Stimulated activated memory B cell treated with anti-CD40 and anti-IgM and Interleukin-4, amounts not matched to agents 10 μg/mL and 1 μg/mL and 100 μg/mL, for 72 hours (primary cell): ENCODE measurements around the gene NAA30.
"Not testable (repeated sequence)": the region's sequence is repeated elsewhere in the genome, so short reads cannot be mapped to it uniquely, and the experiment has no call there.

Experiments used
- ATAC-seq: fragments of 150-1000 bp; cut with Tn5 transposase; 2 replicates; pipeline ENCODE4 v1.10.0; 2021
- H3K27ac Mint-ChIP-seq: one replicate; pipeline ENCODE4 v1.8.0; 2022; ENCODE audit warnings: mild to moderate bottlenecking, mixed read lengths
- H3K27me3 Mint-ChIP-seq: one replicate; pipeline ENCODE4 v1.8.0; 2022; ENCODE audit warnings: mixed read lengths
- H3K36me3 Mint-ChIP-seq: one replicate; pipeline ENCODE4 v1.8.0; 2022; ENCODE audit warnings: mixed read lengths
- H3K4me1 Mint-ChIP-seq: one replicate; pipeline ENCODE4 v1.8.0; 2022; ENCODE audit warnings: mixed read lengths
- H3K4me3 Mint-ChIP-seq: one replicate; pipeline ENCODE4 v1.8.0; 2022; ENCODE audit warnings: mild to moderate bottlenecking, moderate library complexity, mixed read lengths
- H3K9me3 Mint-ChIP-seq: one replicate; pipeline ENCODE4 v1.8.0; 2022; ENCODE audit warnings: mixed read lengths

Gene NAA30

GRCh38 chr14:57390037-57390805, at the start of gene NAA30:
NAA30 (plus strand) TSS chr14:57390586; CDS start chr14:57390958, 372 bp downstream.
- H3K9me3 Mint-ChIP-seq = no peaks in the 10 kb centered on the region
- no peaks in the 10 kb centered on the region for H3K27me3 Mint-ChIP-seq
- peak within 1 kb of the TSS; percentile 93 for H3K27ac Mint-ChIP-seq
- no peaks in the 10 kb centered on the region for H3K36me3 Mint-ChIP-seq
- peak within 1 kb of the TSS; percentile 85 for H3K4me3 Mint-ChIP-seq
- ATAC-seq = peak; percentile 97
- peaks cover 28% of the 10 kb centered on the region for H3K4me1 Mint-ChIP-seq

- not testable (repeated sequence) for H3K9me3 Mint-ChIP-seq, ATAC-seq
- H3K4me3 Mint-ChIP-seq = peak overlapping the region; percentile 78
These were observed 46.7 kb upstream of the NAA30 start for GRCh38 chr14:57343545-57344297.

GRCh38 chr14:57345106-57345505, 45.3 kb upstream of the NAA30 start:
- Mint-ChIP-seq H3K27me3 (peaks cover 22% of the 10 kb centered on the region), H3K36me3 (no peaks in the 10 kb centered on the region), H3K4me3 (no peak overlapping the region), H3K4me1 (no peaks in the 10 kb centered on the region), H3K9me3 (no peaks in the 10 kb centered on the region), H3K27ac (no peak overlapping the region)
- ATAC-seq = no peak

More at GRCh38 chr14:57343545-57344297, 46.7 kb upstream of the NAA30 start:
- H3K36me3 Mint-ChIP-seq, H3K4me1 Mint-ChIP-seq: not testable (repeated sequence)
- Mint-ChIP-seq H3K27me3 (peaks cover 12% of the 10 kb centered on the region), H3K27ac (peak overlapping the region; percentile 73)

GRCh38 chr14:57346741-57347140, 43.6 kb upstream of the NAA30 start:
- H3K27ac Mint-ChIP-seq = no peak overlapping the region

GRCh38 chr14:57352396-57353170, 37.8 kb upstream of the NAA30 start:
- no peak for ATAC-seq
- no peaks in the 10 kb centered on the region for H3K9me3 Mint-ChIP-seq
- H3K4me3 Mint-ChIP-seq = no peak overlapping the region
- no peaks in the 10 kb centered on the region for H3K4me1 Mint-ChIP-seq
- no peaks in the 10 kb centered on the region for H3K36me3 Mint-ChIP-seq
- peaks cover 28% of the 10 kb centered on the region for H3K27me3 Mint-ChIP-seq
- no peak overlapping the region for H3K27ac Mint-ChIP-seq

More at GRCh38 chr14:57346741-57347140, 43.6 kb upstream of the NAA30 start:
- no peak overlapping the region for H3K4me3 Mint-ChIP-seq
- no peaks in the 10 kb centered on the region for H3K36me3 Mint-ChIP-seq
- no peaks in the 10 kb centered on the region for H3K9me3 Mint-ChIP-seq
- H3K27me3 Mint-ChIP-seq = peaks cover 23% of the 10 kb centered on the region
- H3K4me1 Mint-ChIP-seq = no peaks in the 10 kb centered on the region
- ATAC-seq = no peak

- Mint-ChIP-seq H3K27me3 (peaks cover 16% of the 10 kb centered on the region), H3K4me1 (no peaks in the 10 kb centered on the region), H3K27ac (no peak overlapping the region), H3K36me3 (no peaks in the 10 kb centered on the region), H3K4me3 (no peak overlapping the region), H3K9me3 (no peaks in the 10 kb centered on the region)
- no peak for ATAC-seq
These were observed 35.1 kb upstream of the NAA30 start for GRCh38 chr14:57355081-57355800.

- H3K36me3 Mint-ChIP-seq = no peaks in the 10 kb centered on the region
- H3K4me1 Mint-ChIP-seq = no peaks in the 10 kb centered on the region
- H3K27ac Mint-ChIP-seq = no peak overlapping the region
- H3K27me3 Mint-ChIP-seq = peaks cover 29% of the 10 kb centered on the region
- H3K4me3 Mint-ChIP-seq = no peak overlapping the region
- no peaks in the 10 kb centered on the region for H3K9me3 Mint-ChIP-seq
- ATAC-seq = no peak
These were observed 28.0 kb upstream of the NAA30 start for GRCh38 chr14:57362361-57362760.

- Mint-ChIP-seq H3K9me3 (peaks cover under 1% of the 10 kb centered on the region), H3K27me3 (peaks cover 34% of the 10 kb centered on the region), H3K4me1 (no peaks in the 10 kb centered on the region), H3K27ac (no peak overlapping the region), H3K4me3 (no peak overlapping the region), H3K36me3 (no peaks in the 10 kb centered on the region)
- ATAC-seq = no peak
These were observed 25.5 kb upstream of the NAA30 start for GRCh38 chr14:57364659-57365450.

GRCh38 chr14:57370187-57370586, 20.2 kb upstream of the NAA30 start:
- H3K36me3 Mint-ChIP-seq, H3K27ac Mint-ChIP-seq, H3K9me3 Mint-ChIP-seq, H3K4me3 Mint-ChIP-seq, ATAC-seq, H3K4me1 Mint-ChIP-seq: not testable (repeated sequence)
- H3K27me3 Mint-ChIP-seq = peaks cover 31% of the 10 kb centered on the region

GRCh38 chr14:57371013-57371412, 19.4 kb upstream of the NAA30 start:
- Mint-ChIP-seq H3K4me1 (no peaks in the 10 kb centered on the region), H3K27ac (no peak overlapping the region), H3K9me3 (peaks cover 6% of the 10 kb centered on the region), H3K36me3 (no peaks in the 10 kb centered on the region), H3K4me3 (no peak overlapping the region), H3K27me3 (peaks cover 27% of the 10 kb centered on the region)
- no peak for ATAC-seq

- no peak overlapping the region for H3K4me3 Mint-ChIP-seq
- H3K27me3 Mint-ChIP-seq = peaks cover 2% of the 10 kb centered on the region
- ATAC-seq = no peak
- H3K27ac Mint-ChIP-seq = no peak overlapping the region
- H3K4me1 Mint-ChIP-seq = no peaks in the 10 kb centered on the region
- peaks cover 3% of the 10 kb centered on the region for H3K9me3 Mint-ChIP-seq
- H3K36me3 Mint-ChIP-seq = no peaks in the 10 kb centered on the region
These were observed 15.2 kb upstream of the NAA30 start for GRCh38 chr14:57375156-57375555.

- no peak overlapping the region for H3K27ac Mint-ChIP-seq
- H3K36me3 Mint-ChIP-seq = no peaks in the 10 kb centered on the region
- no peak for ATAC-seq
- H3K27me3 Mint-ChIP-seq = no peaks in the 10 kb centered on the region
- no peak overlapping the region for H3K4me3 Mint-ChIP-seq
- H3K4me1 Mint-ChIP-seq = peaks cover 6% of the 10 kb centered on the region
- no peaks in the 10 kb centered on the region for H3K9me3 Mint-ChIP-seq
These were observed 11.7 kb upstream of the NAA30 start for GRCh38 chr14:57378661-57379060.

- H3K4me3 Mint-ChIP-seq = no peak overlapping the region
- peaks cover 6% of the 10 kb centered on the region for H3K4me1 Mint-ChIP-seq
- no peaks in the 10 kb centered on the region for H3K27me3 Mint-ChIP-seq
- H3K36me3 Mint-ChIP-seq = no peaks in the 10 kb centered on the region
- no peak overlapping the region for H3K27ac Mint-ChIP-seq
- H3K9me3 Mint-ChIP-seq = no peaks in the 10 kb centered on the region
- no peak for ATAC-seq
These were observed 9.5 kb upstream of the NAA30 start for GRCh38 chr14:57380935-57381334.

GRCh38 chr14:57382283-57382682, 8.1 kb upstream of the NAA30 start:
- Mint-ChIP-seq H3K9me3 (no peaks in the 10 kb centered on the region), H3K27ac (no peak overlapping the region), H3K27me3 (no peaks in the 10 kb centered on the region), H3K4me3 (no peak overlapping the region), H3K4me1 (peaks cover 6% of the 10 kb centered on the region), H3K36me3 (no peaks in the 10 kb centered on the region)
- ATAC-seq = no peak
